Activated CD8-positive, alpha-beta memory T cell treated with anti-CD3 and anti-CD28 coated beads for 1 hour (primary cell): ENCODE data around the gene SH2B2.

Experiments
- DNase-seq, 2 donors: peaks; one replicate each; pipeline ENCODE4 v3.0.0-alpha.2; 2020; ENCODE audit warnings: low read depth in 1 of 2; ENCODE audit errors: extremely low read depth in 1 of 2

Gene SH2B2

GRCh38 chr7:102286237-102287110, at the start of gene SH2B2:
Gene SH2B2, plus strand, starts transcription at chr7:102286868. Its CDS starts 13,683 bp downstream, at chr7:102300551.
- DNase-seq: peak in 1 of 2 donors; percentile 22

DNA sequence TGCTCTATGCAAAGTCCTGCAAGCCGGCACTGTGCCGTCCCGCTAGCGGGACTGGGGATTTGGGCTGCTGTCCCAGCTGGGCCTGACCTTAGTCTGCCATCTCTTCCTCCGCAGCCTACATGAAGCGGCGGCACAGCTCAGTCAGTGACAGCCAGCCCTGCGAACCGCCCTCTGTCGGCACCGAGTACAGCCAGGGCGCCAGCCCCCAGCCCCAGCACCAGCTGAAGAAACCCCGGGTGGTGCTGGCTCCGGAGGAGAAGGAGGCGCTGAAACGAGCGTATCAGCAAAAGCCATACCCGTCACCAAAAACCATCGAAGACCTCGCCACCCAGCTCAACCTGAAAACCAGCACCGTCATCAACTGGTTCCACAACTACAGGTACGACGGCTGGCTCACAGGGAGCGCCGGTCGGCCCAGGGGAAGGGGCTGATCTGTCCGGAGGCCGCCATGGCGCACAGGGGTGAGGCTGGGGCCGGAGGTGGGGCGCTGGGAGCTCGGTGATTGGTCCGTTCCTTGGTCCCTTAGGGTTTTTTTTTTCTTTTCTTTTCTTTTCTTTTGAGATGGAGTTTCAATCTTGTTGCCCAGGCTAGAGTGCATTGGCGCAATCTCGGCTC, 47.4 kb upstream of the SH2B2 start:
- no peak for DNase-seq

DNA sequence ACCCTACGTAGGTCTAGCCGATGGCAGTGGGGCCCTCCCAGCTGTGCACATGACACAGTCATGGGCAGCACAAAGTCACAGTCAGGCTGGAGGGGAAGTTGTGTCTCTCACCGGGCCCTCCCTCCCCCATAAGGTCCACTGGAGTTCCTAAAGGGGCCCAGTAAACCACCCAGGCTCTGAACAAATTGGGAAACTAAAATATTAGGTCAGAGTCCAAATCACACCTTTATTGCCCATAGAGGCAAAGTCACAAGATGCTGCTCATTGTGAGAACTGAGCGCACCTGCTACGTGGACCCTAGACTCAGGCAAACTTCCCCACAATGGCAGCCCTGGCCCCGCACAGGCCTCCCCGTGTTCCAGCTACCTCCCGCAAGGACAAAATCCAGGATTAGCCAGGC, 45.2 kb upstream of the SH2B2 start:
- no peak for DNase-seq

DNA sequence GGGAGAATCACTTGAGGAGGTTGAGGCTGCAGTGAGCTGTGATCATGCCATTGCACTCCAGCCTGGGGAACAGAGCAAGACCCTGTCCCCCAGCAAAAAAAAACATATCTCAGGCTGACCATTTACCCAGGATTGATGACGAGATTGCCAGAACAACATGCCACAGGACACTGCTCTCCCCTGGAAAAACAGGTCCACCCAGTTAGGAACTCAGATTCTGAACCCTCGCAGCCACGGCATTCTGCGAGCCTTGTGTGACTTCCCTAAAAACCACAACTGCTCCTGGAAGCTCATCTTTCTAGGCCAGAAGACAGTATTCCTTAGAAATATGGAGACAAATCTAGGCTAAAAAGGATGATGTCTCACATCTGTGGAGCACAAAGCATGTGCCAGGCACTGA, 42.1 kb upstream of the SH2B2 start:
- DNase-seq: no peak

- DNase-seq: no peak
Observed at GRCh38 chr7:102248081-102248455, 38.6 kb upstream of the SH2B2 start.

GRCh38 chr7:102248456-102249395, 37.9 kb upstream of the SH2B2 start:
- DNase-seq: no peak

- DNase-seq: no peak
Observed at GRCh38 chr7:102251531-102252365, 34.9 kb upstream of the SH2B2 start.

- DNase-seq: no peak
Observed at GRCh38 chr7:102252366-102252982, 34.2 kb upstream of the SH2B2 start.

DNA sequence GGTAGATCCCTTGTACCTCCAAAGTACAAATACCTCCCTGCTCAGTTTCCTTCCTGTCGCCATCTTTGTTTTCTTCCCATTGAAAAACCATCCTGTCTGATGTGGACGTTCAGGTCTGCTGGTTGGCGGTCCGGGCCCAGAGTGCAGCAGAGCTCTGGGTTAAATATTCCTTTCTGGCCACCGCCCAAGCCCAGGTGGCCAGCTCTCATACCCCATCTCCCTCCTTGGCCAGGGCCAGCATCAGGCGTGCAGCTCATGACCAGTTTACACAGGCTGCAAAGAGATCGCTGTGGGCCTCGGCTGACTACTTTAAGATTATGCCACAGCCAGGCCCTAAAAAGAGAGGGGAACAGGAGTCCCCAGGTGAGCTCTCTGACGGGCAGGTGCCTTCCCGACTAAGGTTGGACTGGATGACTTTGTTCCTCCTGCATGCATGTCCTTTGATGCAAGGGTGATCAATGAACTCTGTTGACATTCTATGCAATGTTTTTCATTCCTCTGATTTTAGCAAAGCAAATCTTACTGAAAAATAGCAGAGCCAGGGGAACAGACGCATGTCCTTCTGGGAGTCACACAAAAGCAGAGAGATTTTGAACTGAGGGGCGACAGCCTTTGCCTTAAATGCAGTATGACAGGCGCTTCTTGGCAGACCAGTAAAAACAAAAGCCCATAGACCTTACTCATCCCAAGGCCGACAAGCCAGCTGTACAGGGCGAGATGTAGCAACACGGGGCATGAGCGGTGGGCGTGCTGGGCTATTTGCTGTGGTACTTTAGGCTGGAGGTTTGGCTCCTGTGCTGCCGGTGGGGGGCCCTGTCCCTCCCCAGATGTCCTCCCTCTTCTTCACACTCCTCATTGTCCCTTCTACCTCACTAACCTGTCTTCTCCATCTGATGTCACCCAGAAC, 33.3 kb upstream of the SH2B2 start:
- no peak for DNase-seq

DNA sequence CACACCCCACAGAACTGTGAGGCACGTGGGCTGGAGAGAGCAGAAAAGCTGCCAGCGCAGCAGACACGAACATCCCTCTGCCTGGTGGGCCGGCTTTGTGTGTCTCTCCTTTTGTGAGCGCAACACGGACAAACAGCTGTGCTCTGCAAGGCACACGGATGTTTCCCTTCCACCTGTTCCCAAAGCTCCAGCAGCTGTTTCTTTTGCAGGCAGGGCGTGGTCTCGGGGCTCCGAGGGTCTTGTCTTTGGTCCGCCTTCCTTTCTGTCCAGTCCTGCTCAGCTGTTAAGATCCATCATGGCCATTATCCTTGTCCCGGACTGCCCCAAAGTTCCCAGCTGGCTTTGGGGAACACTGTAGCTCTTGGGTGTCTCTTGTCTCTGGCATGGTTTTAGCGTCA, 32.7 kb upstream of the SH2B2 start:
- DNase-seq: no peak

DNA sequence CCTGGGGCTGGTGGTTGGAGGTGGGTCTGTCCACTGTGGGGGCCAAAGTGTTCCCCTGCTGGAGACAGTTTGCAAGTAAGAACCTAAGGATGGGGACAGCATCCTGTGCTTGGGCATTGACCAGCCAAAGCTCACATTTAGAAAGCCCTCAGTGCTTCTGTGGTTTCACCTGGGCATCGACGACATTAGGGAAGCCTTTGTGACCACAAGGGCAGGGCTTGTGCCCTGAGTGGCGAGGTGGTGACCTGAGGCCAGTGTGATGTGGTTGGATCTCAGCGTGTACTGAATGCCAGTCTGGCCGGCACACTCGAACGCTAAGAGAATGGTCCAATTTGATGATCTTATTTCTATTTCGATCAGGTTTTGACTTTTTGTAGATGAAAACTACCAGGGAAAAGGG, 32.1 kb upstream of the SH2B2 start:
- DNase-seq: no peak

GRCh38 chr7:102255501-102255900, 31.2 kb upstream of the SH2B2 start:
- DNase-seq: no peak

- no peak for DNase-seq
Observed at GRCh38 chr7:102255916-102256315, 30.8 kb upstream of the SH2B2 start.

- DNase-seq: no peak
Observed at GRCh38 chr7:102258073-102258748, 28.5 kb upstream of the SH2B2 start.

- DNase-seq: no peak
Observed at GRCh38 chr7:102258749-102259107, 27.9 kb upstream of the SH2B2 start.

- no peak for DNase-seq
Observed at GRCh38 chr7:102260856-102261255, 25.8 kb upstream of the SH2B2 start.

GRCh38 chr7:102261451-102261850, 25.2 kb upstream of the SH2B2 start:
- no peak for DNase-seq

DNA sequence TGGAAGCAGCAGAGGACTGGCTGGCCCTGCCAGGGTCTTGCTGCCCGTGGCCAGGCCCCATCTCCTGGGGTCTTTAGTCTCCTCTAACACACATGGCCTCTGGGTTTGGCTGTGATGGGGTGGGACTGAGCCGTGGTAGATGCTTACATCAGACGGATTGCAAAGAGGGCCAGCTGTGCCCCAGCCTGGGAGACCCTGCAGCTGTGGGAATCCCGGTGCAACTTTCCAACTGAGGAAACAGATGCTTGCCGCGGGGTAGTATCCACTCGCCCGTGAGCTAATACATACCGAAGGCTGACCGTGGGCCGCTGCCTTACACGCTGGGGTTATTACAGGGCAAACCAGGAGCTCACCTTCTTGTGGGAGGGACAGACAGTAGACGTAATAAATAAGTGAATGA, 24.1 kb upstream of the SH2B2 start:
- DNase-seq: no peak
